ENCODE measurements around the gene STMN3. TPM values are rescaled to one million over a fixed set of nuclear protein-coding genes. Genes with fewer than 3 reads are reported as not detected.

Gene STMN3
- total RNA-seq, 2 donors from 2014 or later, result 5.6 to 7.8 TPM

DNA sequence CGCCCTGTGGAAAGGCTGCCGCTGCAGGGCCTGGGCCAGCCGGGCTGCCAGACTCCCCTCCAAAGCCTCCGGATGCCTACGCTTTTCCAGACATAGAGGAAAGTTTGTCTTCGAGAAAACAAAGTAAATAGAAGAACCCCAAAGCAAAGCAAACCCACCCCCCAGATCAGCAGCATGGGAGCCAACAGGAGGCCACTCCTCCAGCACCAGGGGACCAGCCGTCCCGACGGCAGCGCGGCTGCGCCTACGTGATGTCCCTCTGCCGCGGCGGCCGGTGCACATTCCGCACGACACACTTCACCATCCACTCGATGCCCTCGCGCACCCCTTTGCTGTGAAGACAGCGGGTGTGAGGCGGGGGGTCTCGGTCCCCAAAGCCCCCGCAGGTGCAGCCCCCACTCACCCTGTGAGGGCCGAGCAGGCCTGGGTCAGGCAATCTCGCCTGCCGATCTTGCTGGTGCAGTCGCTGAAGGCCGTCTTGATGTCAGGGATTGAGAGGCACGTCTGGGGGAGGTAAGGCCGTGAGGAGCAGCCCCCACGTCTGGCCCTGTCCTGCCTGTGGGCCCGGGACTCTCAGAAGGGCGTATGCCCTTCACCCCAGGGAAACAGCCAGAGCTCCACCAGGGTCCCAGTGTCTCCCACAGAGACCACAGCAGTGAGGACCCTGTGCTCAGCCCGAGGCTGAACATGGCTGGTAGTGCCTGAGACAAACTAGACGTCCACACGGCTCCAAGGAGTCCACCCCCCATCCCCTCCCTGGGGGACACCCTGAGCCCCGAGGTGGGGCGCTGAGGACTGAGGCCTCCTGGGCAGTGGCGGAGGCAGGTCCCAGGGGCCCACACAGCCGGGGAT is 47.2 kb upstream of the STMN3 start:
- intact Hi-C loops (cut with DNase I), result loop anchor here (5.0 kb wide), 1 partner anchor 37 kb away; the partner anchor contains the start of genes LIME1 and SLC2A4RG
- no peak overlapping the region for H3K27ac ChIP-seq
- no peaks in the 10 kb centered on the region for H3K9me3 ChIP-seq
- WGBS, 2 donors, result 84 to 86% methylated on average over 6 to 43 of the region's 43 CpGs
- H3K36me3 ChIP-seq (replicated peaks in 1 of 2; ENCODE audit: insufficient read depth in 1 of 2, low read depth in 2 of 2), result peaks cover 0 to 3% of the 10 kb centered on the region in 2 donors
- H3K4me1 ChIP-seq, result peaks cover 37% of the 10 kb centered on the region
- no peak for TF ChIP-seq CTCF (IDR thresholded peaks at IDR 0.05)
- TF ChIP-seq POLR2A (IDR thresholded peaks at IDR 0.05), result no peak
- DNase-seq (no peak), ATAC-seq (no peak)
- H3K27me3 ChIP-seq, result no peaks in the 10 kb centered on the region
- no peak overlapping the region for H3K4me3 ChIP-seq

GRCh38 chr20:63699466-63700198 is 46.4 kb upstream of the STMN3 start:
- no peaks in the 10 kb centered on the region for H3K27me3 ChIP-seq
- peak overlapping the region in 2 of 4 donors; percentile 54 to 57 for H3K27ac ChIP-seq
- H3K4me3 ChIP-seq, result no peak overlapping the region
- DNase-seq (peak in 1 of 4 donors; percentile 12), ATAC-seq (no peak)
- no peaks in the 10 kb centered on the region for H3K9me3 ChIP-seq
- no peaks in the 10 kb centered on the region for H3K36me3 ChIP-seq (replicated peaks in 1 of 2; ENCODE audit: insufficient read depth in 1 of 2, low read depth in 2 of 2)
- no peak for TF ChIP-seq POLR2A (IDR thresholded peaks at IDR 0.05)
- TF ChIP-seq CTCF (IDR thresholded peaks at IDR 0.05), result no peak
- peaks cover 37% of the 10 kb centered on the region for H3K4me1 ChIP-seq
- intact Hi-C loops (cut with DNase I), result loop anchor here (5.0 kb wide), 1 partner anchor 38 kb away; the partner anchor contains the start of genes LIME1 and SLC2A4RG
- WGBS, 2 donors, result 74 to 81% methylated on average over 7 to 23 of the region's 24 CpGs

DNA sequence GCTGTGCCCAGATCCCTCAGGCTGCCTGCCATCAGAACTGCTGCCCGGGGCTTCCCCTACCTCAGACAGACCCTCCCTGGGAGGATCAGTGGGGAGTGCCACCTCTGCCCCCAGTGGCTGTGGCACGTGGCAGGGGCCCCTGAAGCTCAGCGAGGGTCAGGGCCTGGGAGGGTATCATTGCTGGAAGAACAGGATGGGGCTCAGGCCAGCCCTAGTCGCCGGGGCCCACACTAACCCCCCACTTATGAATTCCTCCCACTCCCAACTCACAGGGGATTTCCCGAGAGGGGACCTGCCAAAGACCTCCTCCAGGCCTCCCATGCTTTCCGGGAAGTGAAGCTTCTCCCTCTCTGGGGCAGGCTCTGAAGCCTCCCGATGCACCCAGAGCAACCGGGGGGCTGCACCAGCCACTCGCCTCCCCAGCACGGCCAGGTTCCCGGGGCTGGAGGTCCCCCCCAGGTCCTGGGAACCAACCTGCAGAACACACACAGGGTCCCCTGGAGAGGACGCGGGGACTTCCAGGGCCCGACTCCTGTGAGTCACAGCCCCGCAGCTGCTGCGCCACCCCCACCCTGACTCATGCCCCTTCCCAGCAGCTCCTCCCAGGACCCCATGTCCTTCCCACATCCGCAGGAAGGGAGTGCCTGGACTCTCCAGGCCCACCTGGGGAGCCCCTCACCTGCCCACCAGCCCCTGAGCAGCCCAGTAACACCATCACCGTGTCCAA is 45.7 kb upstream of the STMN3 start:
- H3K27ac ChIP-seq, result peak overlapping the region in 2 of 4 donors; percentile 54 to 57
- TF ChIP-seq CTCF (IDR thresholded peaks at IDR 0.05) (no peak), POLR2A (IDR thresholded peaks at IDR 0.05) (no peak)
- WGBS, 2 donors, result 67 to 73% methylated on average over 4 to 19 of the region's 19 CpGs
- DNase-seq (peak; percentile 7 to 59 (median 36)), ATAC-seq (peak; percentile 41)
- no peaks in the 10 kb centered on the region for H3K36me3 ChIP-seq (replicated peaks in 1 of 2; ENCODE audit: insufficient read depth in 1 of 2, low read depth in 2 of 2)
- no peaks in the 10 kb centered on the region for H3K27me3 ChIP-seq
- H3K4me3 ChIP-seq, result no peak overlapping the region
- no peaks in the 10 kb centered on the region for H3K9me3 ChIP-seq
- peaks cover 37% of the 10 kb centered on the region for H3K4me1 ChIP-seq
- intact Hi-C loops (cut with DNase I), result no loop called here

DNA sequence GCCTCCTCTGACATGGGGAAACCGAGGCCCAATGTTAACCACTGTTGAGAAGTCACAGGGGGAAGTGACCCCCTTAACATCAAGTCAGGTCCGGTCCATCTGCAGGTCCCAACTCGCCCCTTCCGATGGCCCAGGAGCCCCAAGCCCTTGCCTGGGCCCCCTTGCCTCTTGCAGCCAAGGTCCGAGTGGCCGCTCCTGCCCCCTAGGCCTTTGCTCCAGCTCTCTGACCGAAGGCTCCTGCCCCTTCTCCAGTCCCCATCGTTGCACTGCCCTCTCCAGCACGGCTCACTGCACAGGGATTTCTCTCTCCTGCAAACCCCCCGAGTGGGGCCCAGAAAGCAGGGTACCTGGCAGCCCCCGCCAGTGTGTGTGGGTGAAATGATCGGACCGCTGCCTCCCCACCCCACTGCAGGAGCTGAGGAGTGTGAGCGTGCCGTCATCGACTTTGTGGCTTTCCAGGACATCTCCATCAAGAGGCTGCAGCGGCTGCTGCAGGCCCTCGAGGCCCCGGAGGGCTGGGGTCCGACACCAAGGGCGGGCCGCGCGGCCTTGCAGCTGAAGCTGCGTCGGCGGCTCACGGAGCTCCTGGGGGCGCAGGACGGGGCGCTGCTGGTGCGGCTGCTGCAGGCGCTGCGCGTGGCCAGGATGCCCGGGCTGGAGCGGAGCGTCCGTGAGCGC is 44.8 kb upstream of the STMN3 start:
- Histone ChIP-seq H3K9me3 (no peaks in the 10 kb centered on the region), H3K4me3 (no peak overlapping the region), H3K27ac (no peak overlapping the region), H3K27me3 (no peaks in the 10 kb centered on the region), H3K36me3 (replicated peaks in 1 of 2; ENCODE audit: insufficient read depth in 1 of 2, low read depth in 2 of 2) (no peaks in the 10 kb centered on the region), H3K4me1 (peaks cover 37% of the 10 kb centered on the region)
- 81 to 89% methylated on average over 35 to 40 of the region's 40 CpGs for WGBS, 2 donors
- TF ChIP-seq POLR2A (IDR thresholded peaks at IDR 0.05), result no peak
- TF ChIP-seq CTCF (IDR thresholded peaks at IDR 0.05), result no peak
- intact Hi-C loops (cut with DNase I), result no loop called here
- ATAC-seq (no peak), DNase-seq (peak in 2 of 4 donors; percentile 5 to 11)

Data from body of pancreas (tissue), 4 donors.